ENCODE data around the gene CCNB3.

Gene CCNB3, protein sequence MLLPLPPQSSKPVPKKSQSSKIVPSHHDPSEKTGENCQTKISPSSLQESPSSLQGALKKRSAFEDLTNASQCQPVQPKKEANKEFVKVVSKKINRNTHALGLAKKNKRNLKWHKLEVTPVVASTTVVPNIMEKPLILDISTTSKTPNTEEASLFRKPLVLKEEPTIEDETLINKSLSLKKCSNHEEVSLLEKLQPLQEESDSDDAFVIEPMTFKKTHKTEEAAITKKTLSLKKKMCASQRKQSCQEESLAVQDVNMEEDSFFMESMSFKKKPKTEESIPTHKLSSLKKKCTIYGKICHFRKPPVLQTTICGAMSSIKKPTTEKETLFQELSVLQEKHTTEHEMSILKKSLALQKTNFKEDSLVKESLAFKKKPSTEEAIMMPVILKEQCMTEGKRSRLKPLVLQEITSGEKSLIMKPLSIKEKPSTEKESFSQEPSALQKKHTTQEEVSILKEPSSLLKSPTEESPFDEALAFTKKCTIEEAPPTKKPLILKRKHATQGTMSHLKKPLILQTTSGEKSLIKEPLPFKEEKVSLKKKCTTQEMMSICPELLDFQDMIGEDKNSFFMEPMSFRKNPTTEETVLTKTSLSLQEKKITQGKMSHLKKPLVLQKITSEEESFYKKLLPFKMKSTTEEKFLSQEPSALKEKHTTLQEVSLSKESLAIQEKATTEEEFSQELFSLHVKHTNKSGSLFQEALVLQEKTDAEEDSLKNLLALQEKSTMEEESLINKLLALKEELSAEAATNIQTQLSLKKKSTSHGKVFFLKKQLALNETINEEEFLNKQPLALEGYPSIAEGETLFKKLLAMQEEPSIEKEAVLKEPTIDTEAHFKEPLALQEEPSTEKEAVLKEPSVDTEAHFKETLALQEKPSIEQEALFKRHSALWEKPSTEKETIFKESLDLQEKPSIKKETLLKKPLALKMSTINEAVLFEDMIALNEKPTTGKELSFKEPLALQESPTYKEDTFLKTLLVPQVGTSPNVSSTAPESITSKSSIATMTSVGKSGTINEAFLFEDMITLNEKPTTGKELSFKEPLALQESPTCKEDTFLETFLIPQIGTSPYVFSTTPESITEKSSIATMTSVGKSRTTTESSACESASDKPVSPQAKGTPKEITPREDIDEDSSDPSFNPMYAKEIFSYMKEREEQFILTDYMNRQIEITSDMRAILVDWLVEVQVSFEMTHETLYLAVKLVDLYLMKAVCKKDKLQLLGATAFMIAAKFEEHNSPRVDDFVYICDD (N-terminal part only)

DNA sequence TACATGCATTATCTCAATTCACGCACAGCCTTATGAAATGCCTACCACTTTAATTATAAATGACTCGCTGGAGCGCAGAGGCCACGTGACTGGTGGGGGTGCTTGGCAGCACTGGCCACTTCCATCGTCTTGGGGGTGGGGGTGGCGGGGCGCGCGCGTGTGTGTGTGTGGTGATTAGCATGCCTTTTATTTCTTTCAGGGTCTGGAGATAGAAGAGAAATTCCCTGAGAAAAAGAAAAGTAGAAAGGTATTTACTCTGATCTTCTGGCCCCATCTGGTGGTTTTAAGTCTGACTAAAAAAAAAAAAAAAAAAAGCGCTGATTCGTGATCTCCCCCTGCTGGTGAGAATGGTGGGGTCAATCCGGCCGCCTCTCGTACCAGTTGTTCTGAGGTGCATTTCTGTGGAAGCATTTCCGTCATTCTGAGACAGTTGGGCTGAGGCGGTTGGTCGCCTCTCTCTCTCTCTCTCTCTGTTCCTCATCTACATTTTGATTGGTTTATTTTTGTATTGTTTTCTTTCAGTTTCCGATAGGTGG, at the start of gene CCNB3:
Gene CCNB3, plus strand, starts transcription at position 402 of the 536 bp plus-strand sequence. CDS start 80,399 bp downstream, outside the sequence.
- H2AFZ ChIP-seq (ENCODE audit: low read length), result peak within 1 kb of the TSS; percentile 12; the same call in 1 of the 2 replicates
- H3K4me3 ChIP-seq (ENCODE audit: low read length, poor library complexity, severe bottlenecking), result peak within 1 kb of the TSS; percentile 66

DNA sequence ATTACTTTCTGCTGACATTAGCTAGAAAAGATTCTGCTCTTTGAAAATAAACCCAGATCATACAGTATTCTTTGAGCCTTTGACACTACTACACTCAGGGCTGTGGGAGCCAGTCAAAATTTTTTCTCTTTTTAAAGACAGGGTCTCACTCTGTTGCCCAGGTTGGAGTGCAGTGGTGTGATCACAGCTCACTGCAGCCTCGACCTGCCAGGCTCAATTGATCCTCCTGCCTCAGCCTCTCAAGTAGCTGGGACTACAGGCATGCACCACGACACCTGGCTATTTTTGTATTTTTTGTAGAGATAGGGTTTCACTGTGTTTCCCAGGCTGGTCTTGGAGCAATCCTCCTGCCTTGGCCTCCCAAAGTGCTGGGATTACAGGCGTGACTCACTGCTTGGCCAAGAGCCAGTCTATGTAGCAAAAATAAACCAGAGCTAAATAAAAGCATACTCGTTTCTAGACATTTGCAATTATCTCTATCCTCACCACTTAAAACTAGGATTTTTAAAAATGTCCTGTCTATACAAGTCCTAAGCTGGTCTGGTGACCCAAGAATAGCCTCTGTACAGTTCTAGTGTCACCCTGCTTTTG, 46.9 kb upstream of the CCNB3 start:
- Histone ChIP-seq H3K36me3 (ENCODE audit: insufficient read depth, low read length) (no peaks in the 10 kb centered on the region), H3K79me2 (ENCODE audit: insufficient read depth, low read length) (no peaks in the 10 kb centered on the region), H2AFZ (ENCODE audit: low read length) (no peak overlapping the region), H4K20me1 (ENCODE audit: insufficient read depth, low read length, poor library complexity, severe bottlenecking) (no peaks in the 10 kb centered on the region), H3F3A (ENCODE audit: low read depth) (no peaks in the 10 kb centered on the region), H3K4me1 (ENCODE audit: insufficient read depth, low read length, poor library complexity, severe bottlenecking) (peaks cover 20% of the 10 kb centered on the region), H3K9me3 (ENCODE audit: insufficient read depth, low read depth, low read length) (no peaks in the 10 kb centered on the region), H3K9me2 (replicated peaks; ENCODE audit: low read depth, low read length) (no peaks in the 10 kb centered on the region), H3K9ac (ENCODE audit: low read depth, low read length, poor library complexity, severe bottlenecking) (no peak overlapping the region), H3K4me3 (ENCODE audit: low read length, poor library complexity, severe bottlenecking) (no peak overlapping the region), H3K27me3 (ENCODE audit: insufficient read depth, low read length, poor library complexity, severe bottlenecking) (no peaks in the 10 kb centered on the region), H3K4me2 (ENCODE audit: low read depth, low read length, poor library complexity, severe bottlenecking) (no peak overlapping the region)
- TF ChIP-seq, protein P1, sequence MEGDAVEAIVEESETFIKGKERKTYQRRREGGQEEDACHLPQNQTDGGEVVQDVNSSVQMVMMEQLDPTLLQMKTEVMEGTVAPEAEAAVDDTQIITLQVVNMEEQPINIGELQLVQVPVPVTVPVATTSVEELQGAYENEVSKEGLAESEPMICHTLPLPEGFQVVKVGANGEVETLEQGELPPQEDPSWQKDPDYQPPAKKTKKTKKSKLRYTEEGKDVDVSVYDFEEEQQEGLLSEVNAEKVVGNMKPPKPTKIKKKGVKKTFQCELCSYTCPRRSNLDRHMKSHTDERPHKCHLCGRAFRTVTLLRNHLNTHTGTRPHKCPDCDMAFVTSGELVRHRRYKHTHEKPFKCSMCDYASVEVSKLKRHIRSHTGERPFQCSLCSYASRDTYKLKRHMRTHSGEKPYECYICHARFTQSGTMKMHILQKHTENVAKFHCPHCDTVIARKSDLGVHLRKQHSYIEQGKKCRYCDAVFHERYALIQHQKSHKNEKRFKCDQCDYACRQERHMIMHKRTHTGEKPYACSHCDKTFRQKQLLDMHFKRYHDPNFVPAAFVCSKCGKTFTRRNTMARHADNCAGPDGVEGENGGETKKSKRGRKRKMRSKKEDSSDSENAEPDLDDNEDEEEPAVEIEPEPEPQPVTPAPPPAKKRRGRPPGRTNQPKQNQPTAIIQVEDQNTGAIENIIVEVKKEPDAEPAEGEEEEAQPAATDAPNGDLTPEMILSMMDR (conservative IDR thresholded peaks at IDR 0.05; ENCODE audit: low read length), result no peak
- no peak for TF ChIP-seq EZH2phosphoT487 (IDR thresholded peaks at IDR 0.05; ENCODE audit: borderline replicate concordance)

More for the DNA sequence above, at the start of gene CCNB3:
- no peak for TF ChIP-seq EZH2phosphoT487 (IDR thresholded peaks at IDR 0.05; ENCODE audit: borderline replicate concordance)
- TF ChIP-seq, protein P1 (conservative IDR thresholded peaks at IDR 0.05; ENCODE audit: low read length), result peak; percentile 69
- no peaks in the 10 kb centered on the region for H3K79me2 ChIP-seq (ENCODE audit: insufficient read depth, low read length)
- peaks cover 5% of the 10 kb centered on the region for H3K4me1 ChIP-seq (ENCODE audit: insufficient read depth, low read length, poor library complexity, severe bottlenecking)
- H4K20me1 ChIP-seq (ENCODE audit: insufficient read depth, low read length, poor library complexity, severe bottlenecking), result no peaks in the 10 kb centered on the region
- H3K9me2 ChIP-seq (replicated peaks; ENCODE audit: low read depth, low read length), result no peaks in the 10 kb centered on the region
- H3F3A ChIP-seq (ENCODE audit: low read depth), result no peaks in the 10 kb centered on the region
- H3K36me3 ChIP-seq (ENCODE audit: insufficient read depth, low read length), result no peaks in the 10 kb centered on the region
- H3K4me2 ChIP-seq (ENCODE audit: low read depth, low read length, poor library complexity, severe bottlenecking), result peak within 1 kb of the TSS; percentile 57
- no peaks in the 10 kb centered on the region for H3K9me3 ChIP-seq (ENCODE audit: insufficient read depth, low read depth, low read length)
- no peaks in the 10 kb centered on the region for H3K27me3 ChIP-seq (ENCODE audit: insufficient read depth, low read length, poor library complexity, severe bottlenecking)
- H3K9ac ChIP-seq (ENCODE audit: low read depth, low read length, poor library complexity, severe bottlenecking), result peak within 1 kb of the TSS; percentile 52

DNA sequence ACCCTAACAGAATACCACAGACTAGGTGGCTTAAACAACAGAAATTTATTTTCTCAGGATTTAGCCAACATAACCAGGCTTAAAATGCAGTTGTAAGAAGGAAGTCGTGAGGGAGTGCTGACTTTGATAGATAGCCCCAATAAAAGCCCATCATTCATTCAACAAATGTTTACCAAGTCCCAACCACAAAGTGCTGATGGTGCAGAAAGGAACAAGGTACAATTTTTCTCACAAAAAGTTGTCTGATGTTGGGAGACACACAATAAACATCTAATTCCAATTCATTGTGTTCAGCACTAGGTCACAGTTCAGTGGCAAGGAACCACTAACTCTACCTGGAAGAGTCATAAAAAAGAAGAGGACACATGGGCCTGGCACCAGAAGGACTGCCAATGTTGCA, 46.0 kb upstream of the CCNB3 start:
- H3K9ac ChIP-seq (ENCODE audit: low read depth, low read length, poor library complexity, severe bottlenecking), result no peak overlapping the region
- H3K4me3 ChIP-seq (ENCODE audit: low read length, poor library complexity, severe bottlenecking), result no peak overlapping the region
- H3K4me1 ChIP-seq (ENCODE audit: insufficient read depth, low read length, poor library complexity, severe bottlenecking), result peaks cover 20% of the 10 kb centered on the region
- peak overlapping the region; percentile 54 for H3K4me2 ChIP-seq (ENCODE audit: low read depth, low read length, poor library complexity, severe bottlenecking)
- H3F3A ChIP-seq (ENCODE audit: low read depth), result no peaks in the 10 kb centered on the region
- H3K9me2 ChIP-seq (replicated peaks; ENCODE audit: low read depth, low read length), result no peaks in the 10 kb centered on the region
- no peak overlapping the region; the same call in 1 of the 2 replicates for H2AFZ ChIP-seq (ENCODE audit: low read length)
- no peaks in the 10 kb centered on the region for H3K79me2 ChIP-seq (ENCODE audit: insufficient read depth, low read length)
- TF ChIP-seq, protein P1 (conservative IDR thresholded peaks at IDR 0.05; ENCODE audit: low read length), result no peak
- TF ChIP-seq EZH2phosphoT487 (IDR thresholded peaks at IDR 0.05; ENCODE audit: borderline replicate concordance), result no peak
- H3K9me3 ChIP-seq (ENCODE audit: insufficient read depth, low read depth, low read length), result no peaks in the 10 kb centered on the region
- H3K36me3 ChIP-seq (ENCODE audit: insufficient read depth, low read length), result no peaks in the 10 kb centered on the region
- H4K20me1 ChIP-seq (ENCODE audit: insufficient read depth, low read length, poor library complexity, severe bottlenecking), result no peaks in the 10 kb centered on the region
- no peaks in the 10 kb centered on the region for H3K27me3 ChIP-seq (ENCODE audit: insufficient read depth, low read length, poor library complexity, severe bottlenecking)
